Smooth muscle cell (in vitro differentiated cells): Measurements from ENCODE around the gene TSKS. TPM values are rescaled to one million over a fixed set of nuclear protein-coding genes. Genes with fewer than 3 reads are reported as not detected.
A peak's percentile ranks its signal among the peaks of the same experiment; 100 is the strongest.

Experiments
- DNase-seq: peaks from one replicate; lab custom pipeline; 2025; ENCODE audit not compliant: unreplicated experiment; lab: John Stamatoyannopoulos, UW
- H2AFZ ChIP-seq: fragments of 200-600 bp; sonication (generic); 2 replicates; pipeline ENCODE4 v1.6.0; 2016; ENCODE audit warnings: antibody characterized with exemption, low read depth, mild to moderate bottlenecking
- H3F3A ChIP-seq: fragments of 200-600 bp; sonication (generic); 2 replicates; pipeline ENCODE4 v1.6.0; 2017; ENCODE audit warnings: antibody characterized with exemption, low read depth
- H3K27ac ChIP-seq: fragments of 200-600 bp; sonication (generic); 2 replicates; pipeline ENCODE4 v1.5.1; 2016; ENCODE audit warnings: low read depth, mild to moderate bottlenecking
- H3K27me3 ChIP-seq: fragments of 200-600 bp; sonication (generic); 2 replicates; pipeline ENCODE4 v1.6.1; 2016; ENCODE audit warnings: low read depth, mild to moderate bottlenecking
- H3K36me3 ChIP-seq: fragments of 200-600 bp; sonication (generic); 2 replicates; pipeline ENCODE4 v1.5.1; 2016; ENCODE audit warnings: low read depth
- H3K4me1 ChIP-seq: fragments of 200-600 bp; sonication (generic); 2 replicates; pipeline ENCODE4 v1.5.1; 2016; ENCODE audit warnings: low read depth
- H3K4me2 ChIP-seq: fragments of 200-600 bp; sonication (generic); 2 replicates; pipeline ENCODE4 v1.6.0; 2016; ENCODE audit warnings: mild to moderate bottlenecking
- H3K4me3 ChIP-seq: fragments of 200-600 bp; sonication (generic); 2 replicates; pipeline ENCODE4 v1.5.1; 2016; ENCODE audit warnings: mild to moderate bottlenecking
- H3K79me2 ChIP-seq: fragments of 200-600 bp; sonication (generic); 2 replicates; pipeline ENCODE4 v1.6.0; 2016; ENCODE audit warnings: low read depth, mild to moderate bottlenecking
- H3K9ac ChIP-seq: fragments of 200-600 bp; sonication (generic); 2 replicates; pipeline ENCODE4 v1.6.0; 2016; ENCODE audit warnings: low read depth
- H3K9me3 ChIP-seq: fragments of 200-600 bp; sonication (generic); replicated peaks from 2 replicates; pipeline ENCODE4 v1.5.1; 2016; ENCODE audit warnings: low read depth
- H4K20me1 ChIP-seq: fragments of 200-600 bp; sonication (generic); 2 replicates; pipeline ENCODE4 v1.6.0; 2016; ENCODE audit warnings: low read depth
- CTCF ChIP-seq: fragments of 200-600 bp; sonication (generic); IDR thresholded peaks from 2 replicates; pipeline ENCODE4 v1.5.1; 2017; ENCODE audit warnings: borderline replicate concordance, mild to moderate bottlenecking, antibody characterized with exemption; ENCODE audit not compliant: insufficient read depth, poor library complexity, severe bottlenecking
- WGBS: methylation state at CpG from one replicate; pipeline ENCODE4 v1.1.7; 2016; ENCODE audit warnings: low lambda C conversion rate; 5-methylcytosine and 5-hydroxymethylcytosine counted together
- polyA plus RNA-seq: library from polyadenylated mRNA; unstranded; fragments of >200 nt; fragmentation: Nextera tagmentation; extraction: Ambion mirVana; gene quantifications from 2 replicates; pipeline ENCODE4 v1.2.1, GENCODE V29; 2016
- total RNA-seq: library from RNA; depleted of rRNA; stranded (reverse); fragments of >200 nt; gene quantifications from 2 replicates; pipeline ENCODE4 v1.2.3, GENCODE V29; 2014

TSKS gene
- total and polyA plus RNA-seq, 2 experiments from 2014 or later: not detected

- Histone ChIP-seq H3K27me3 (no peaks in the 10 kb centered on the region), H2AFZ (no peak overlapping the region), H3F3A (no peaks in the 10 kb centered on the region), H3K4me1 (no peaks in the 10 kb centered on the region), H3K4me2 (no peak overlapping the region), H4K20me1 (no peaks in the 10 kb centered on the region), H3K27ac (no peak overlapping the region), H3K79me2 (no peaks in the 10 kb centered on the region), H3K9ac (no peak overlapping the region), H3K4me3 (no peak overlapping the region), H3K36me3 (no peaks in the 10 kb centered on the region), H3K9me3 (no peaks in the 10 kb centered on the region)
- WGBS: 97% methylated on average over 25 of the region's 25 CpGs
- no peak for DNase-seq
- peak; percentile 7 for TF ChIP-seq CTCF
Measured at GRCh38 chr19:49799798-49800376, 36.8 kb upstream of the TSKS start.

GRCh38 chr19:49799271-49799797 is 36.2 kb upstream of the TSKS start:
- Histone ChIP-seq H4K20me1 (no peaks in the 10 kb centered on the region), H3K4me1 (no peaks in the 10 kb centered on the region), H2AFZ (no peak overlapping the region), H3K9ac (no peak overlapping the region), H3K36me3 (no peaks in the 10 kb centered on the region), H3K4me3 (no peak overlapping the region), H3F3A (no peaks in the 10 kb centered on the region), H3K4me2 (no peak overlapping the region), H3K9me3 (no peaks in the 10 kb centered on the region), H3K27me3 (no peaks in the 10 kb centered on the region), H3K27ac (no peak overlapping the region), H3K79me2 (no peaks in the 10 kb centered on the region)
- 96% methylated on average over 24 of the region's 28 CpGs for WGBS
- TF ChIP-seq CTCF: no peak
- DNase-seq: no peak

- no peak for TF ChIP-seq CTCF
- H3K27me3 ChIP-seq: no peaks in the 10 kb centered on the region
- DNase-seq: no peak
Measured at GRCh38 chr19:49798574-49798973, 35.5 kb upstream of the TSKS start.

GRCh38 chr19:49795615-49796014 is 32.5 kb upstream of the TSKS start:
- H3K4me1 ChIP-seq: no peaks in the 10 kb centered on the region
- H3K9me3 ChIP-seq: no peaks in the 10 kb centered on the region
- no peaks in the 10 kb centered on the region for H3K27me3 ChIP-seq
- no peaks in the 10 kb centered on the region for H3K36me3 ChIP-seq
- no peak overlapping the region for H3K4me3 ChIP-seq
- no peak for TF ChIP-seq CTCF
- DNase-seq: no peak
- H3F3A ChIP-seq: no peaks in the 10 kb centered on the region
- H3K4me2 ChIP-seq: no peak overlapping the region
- H4K20me1 ChIP-seq: peaks cover 4% of the 10 kb centered on the region
- WGBS: 98% methylated on average over 20 of the region's 20 CpGs
- no peaks in the 10 kb centered on the region for H3K79me2 ChIP-seq
- H3K9ac ChIP-seq: no peak overlapping the region
- no peak overlapping the region for H2AFZ ChIP-seq
- H3K27ac ChIP-seq: no peak overlapping the region

More at GRCh38 chr19:49798574-49798973, 35.5 kb upstream of the TSKS start:
- H3K9ac ChIP-seq: no peak overlapping the region
- no peak overlapping the region for H3K4me3 ChIP-seq
- no peak overlapping the region for H3K27ac ChIP-seq
- over 99% methylated on average over 11 of the region's 11 CpGs for WGBS
- H3K79me2 ChIP-seq: no peaks in the 10 kb centered on the region
- H3F3A ChIP-seq: no peaks in the 10 kb centered on the region
- H3K36me3 ChIP-seq: no peaks in the 10 kb centered on the region
- no peaks in the 10 kb centered on the region for H4K20me1 ChIP-seq
- no peaks in the 10 kb centered on the region for H3K9me3 ChIP-seq
- no peak overlapping the region for H2AFZ ChIP-seq
- no peaks in the 10 kb centered on the region for H3K4me1 ChIP-seq
- no peak overlapping the region for H3K4me2 ChIP-seq
